Middle frontal gyrus (tissue), 1 donor: ENCODE results near the gene STX8.
"Not testable (repeated sequence)": the region's sequence is repeated elsewhere in the genome, so short reads cannot be mapped to it uniquely, and the experiment has no call there.

Experiments
- DNase-seq: peaks from one replicate; pipeline ENCODE4 v3.0.0-alpha.2; 2015; ENCODE audit warnings: low spot score; ENCODE audit errors: extremely low spot score

STX8 gene, protein sequence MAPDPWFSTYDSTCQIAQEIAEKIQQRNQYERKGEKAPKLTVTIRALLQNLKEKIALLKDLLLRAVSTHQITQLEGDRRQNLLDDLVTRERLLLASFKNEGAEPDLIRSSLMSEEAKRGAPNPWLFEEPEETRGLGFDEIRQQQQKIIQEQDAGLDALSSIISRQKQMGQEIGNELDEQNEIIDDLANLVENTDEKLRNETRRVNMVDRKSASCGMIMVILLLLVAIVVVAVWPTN

DNA sequence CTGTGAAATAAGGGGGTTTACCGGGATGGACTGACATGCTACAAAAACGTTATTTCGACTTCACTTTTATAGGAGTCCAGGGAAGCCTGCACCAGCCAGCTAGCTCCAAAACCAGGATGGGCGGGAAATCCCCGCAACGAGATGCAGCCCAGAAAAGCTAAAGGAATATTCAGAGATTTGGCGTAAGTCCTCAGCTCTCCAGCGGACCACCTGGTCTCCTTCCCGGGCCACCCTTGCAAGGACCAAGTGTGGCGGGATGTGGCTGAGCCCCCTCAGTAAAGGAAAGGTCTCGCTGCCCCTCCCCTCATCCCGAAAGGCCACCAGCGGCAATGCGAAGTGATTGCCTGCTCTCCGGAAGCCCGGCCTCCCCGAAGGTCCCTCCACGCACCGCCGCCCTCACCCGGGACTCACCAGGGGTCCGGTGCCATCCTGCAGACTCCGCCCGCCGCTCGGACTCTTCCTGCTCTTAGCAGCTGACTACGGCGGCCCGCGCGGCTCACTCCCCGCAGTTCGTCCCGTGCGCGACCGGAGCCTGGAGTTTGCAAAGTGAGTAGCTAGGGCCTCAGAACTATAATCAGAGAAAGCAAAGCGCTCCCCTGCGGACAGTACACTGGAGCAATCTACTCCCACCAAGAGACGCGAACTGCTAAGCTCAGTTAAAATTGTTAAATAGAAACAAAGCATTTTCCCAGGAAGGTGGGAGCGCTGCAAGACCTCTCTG is at the start of gene STX8:
Gene STX8, minus strand, starts transcription at position 440 of the 721 bp plus-strand sequence. Its CDS starts 12 bp downstream, at position 428.
- peak; percentile 66 for DNase-seq

DNA sequence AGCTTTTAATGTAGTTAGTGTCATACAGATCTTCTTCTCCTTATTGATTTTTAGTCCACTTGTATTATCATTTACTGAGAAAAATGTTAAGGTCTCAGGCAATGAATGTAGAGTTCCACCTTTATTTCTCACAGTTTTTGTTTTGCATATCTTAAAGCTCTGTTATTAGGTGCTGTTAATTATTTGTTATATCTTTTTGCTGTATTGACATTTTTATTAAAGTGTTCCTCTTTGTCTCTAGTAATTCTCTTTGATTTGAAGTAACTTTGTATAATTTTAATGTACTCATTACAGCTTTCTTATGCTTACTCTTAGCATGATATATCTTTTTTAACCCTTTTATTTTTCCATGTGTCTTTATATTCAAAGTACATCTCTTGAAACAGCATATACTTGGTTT is 47.3 kb upstream of the STX8 start:
- DNase-seq = no peak

DNA sequence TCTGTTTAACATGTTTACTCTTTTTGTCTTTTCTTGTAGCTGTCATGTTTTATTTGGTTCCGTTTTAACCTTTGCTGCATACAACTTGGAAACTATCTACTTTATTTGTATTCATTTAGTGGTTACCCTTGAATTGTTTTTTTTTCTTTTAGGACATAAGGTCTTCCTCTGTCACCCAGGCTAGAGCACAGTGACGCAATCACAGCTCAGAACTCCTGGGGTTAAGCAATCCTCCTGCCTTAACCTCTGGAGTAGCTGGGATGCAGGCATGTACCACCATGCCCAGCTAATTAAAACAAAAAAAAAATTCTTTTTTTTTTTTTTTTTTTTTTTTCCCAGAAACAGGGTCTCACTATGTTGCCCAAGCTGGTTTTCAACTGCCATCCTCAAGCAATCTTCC is 39.9 kb upstream of the STX8 start:
- no peak for DNase-seq

DNA sequence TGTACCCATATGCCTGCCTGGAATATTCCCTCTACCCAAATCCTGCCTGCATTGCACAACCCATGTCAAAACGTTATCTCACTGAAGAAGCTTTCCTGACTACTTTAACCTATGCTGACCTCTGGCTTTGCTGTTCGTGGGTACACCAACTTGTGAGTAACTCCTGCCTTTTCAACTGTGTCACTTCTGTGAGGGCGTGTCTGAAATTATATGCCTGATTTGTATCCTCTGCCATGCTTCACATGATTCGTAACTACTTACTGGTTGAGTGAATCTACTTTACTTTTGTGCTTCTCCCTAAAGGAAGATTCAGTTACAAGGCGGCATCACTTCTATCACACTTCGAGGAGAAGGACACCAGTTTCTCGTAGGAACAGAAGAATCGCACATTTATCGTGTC is 36.4 kb upstream of the STX8 start:
- no peak for DNase-seq

DNA sequence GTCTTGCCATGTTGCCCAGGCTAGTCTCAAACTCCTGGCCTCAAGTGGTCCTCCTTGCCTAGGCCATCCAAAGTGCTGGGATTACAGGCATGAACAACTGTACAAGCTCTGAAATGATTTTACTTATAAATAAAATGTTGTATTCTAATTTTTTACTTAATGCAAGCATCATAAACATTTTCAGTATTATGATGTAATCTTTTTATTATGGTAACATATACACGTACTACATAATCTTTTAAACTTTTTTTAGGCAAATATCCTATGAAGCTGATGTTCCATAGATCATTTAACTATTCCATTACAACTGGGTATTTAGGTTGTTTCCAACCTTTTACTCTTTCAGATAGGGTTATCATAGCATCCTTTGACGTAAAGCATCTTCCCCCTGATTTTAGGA is 35.9 kb upstream of the STX8 start:
- DNase-seq = no peak

DNA sequence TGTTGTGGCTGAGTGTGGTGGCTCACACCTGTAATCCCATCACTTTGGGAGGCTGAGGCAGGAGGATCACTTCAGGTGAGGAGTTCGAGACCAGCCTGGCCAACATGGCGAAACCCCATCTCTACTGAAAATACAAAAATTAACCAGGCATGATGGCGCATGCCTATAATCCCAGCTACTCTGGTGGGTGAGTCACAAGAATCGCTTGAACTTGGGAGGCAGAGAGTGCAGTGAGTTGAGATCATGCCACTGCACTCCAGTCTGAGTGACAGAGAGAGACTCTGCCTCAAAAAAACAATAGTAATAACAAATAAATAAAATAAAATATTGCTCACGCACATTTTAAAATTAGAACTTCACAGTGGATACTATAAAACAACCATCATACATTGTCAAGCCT is 31.4 kb upstream of the STX8 start:
- not testable (repeated sequence) for DNase-seq

DNA sequence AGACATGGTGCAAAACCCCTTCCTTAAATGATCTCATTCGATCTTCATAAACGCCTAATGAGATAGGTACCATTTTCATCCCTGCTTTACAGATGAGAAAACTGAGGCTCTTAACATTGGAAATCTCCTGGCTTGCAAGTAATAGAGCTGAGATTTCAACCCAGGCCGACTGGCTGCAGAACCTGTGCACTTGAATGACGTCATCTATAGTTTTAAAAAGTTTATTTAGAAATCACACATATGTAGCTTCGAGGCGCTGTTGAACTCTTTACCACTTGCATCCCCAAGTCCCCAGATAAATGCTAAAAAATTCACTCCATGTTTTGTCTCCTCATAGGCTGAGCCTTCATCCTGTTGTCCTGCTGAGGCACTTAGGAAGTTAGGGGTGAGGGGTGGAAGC is 30.8 kb upstream of the STX8 start:
- DNase-seq = no peak

DNA sequence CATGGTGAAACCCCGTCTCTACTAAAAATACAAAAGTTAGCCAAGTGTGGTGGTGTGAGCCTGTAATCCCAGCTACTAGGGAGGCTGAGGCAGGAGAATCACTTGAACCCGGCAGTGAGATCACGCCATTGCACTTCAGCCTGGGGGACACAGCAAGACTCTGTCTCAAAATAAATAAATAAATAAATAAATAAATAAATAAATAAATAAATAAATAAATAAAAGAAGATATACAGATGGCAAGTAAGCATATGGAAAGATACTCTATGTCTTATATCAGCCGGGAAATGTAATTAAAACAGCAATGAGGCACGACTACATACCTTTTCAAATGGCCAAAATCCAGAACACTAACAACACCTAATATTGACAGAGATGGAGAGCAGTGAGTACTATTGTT is 29.0 kb upstream of the STX8 start:
- DNase-seq = not testable (repeated sequence)

DNA sequence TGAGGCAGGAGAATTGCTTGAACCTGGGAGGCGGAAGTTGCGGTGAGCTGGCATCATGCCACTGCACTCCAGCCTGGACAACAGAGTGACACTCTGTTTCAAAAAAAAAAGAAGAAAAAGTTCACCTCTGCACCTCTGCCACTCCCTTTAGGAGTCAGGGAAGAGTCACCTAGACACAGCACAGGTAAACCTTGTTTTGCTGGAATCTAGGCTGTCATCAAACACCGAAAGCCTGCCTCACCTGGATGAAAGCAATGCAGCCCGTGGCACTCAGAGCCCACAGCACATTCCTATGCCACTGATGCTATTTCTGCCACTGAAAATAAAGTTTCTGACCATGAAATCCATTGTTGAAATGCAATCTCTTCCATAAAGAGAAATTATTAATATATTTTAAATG is 23.0 kb upstream of the STX8 start:
- no peak for DNase-seq

DNA sequence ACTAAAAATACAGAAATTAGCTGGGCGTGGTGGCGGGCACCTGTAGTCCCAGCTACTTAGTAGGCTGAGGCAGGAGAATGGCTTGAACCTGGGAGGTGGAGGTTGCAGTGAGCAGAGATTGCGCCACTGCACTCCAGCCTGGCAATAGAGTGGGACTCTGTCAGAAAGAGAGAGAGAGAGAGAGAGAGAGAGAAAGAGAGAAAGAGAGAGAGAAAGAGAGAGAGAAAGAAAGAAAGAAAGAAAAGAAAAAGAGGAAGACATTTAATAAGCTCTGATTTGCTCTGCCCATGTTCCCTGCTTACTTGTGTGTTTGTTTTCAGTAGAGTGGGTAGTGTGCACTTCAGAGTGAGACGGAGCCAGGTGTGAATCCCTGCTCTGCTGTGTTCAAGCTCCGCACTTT is 22.0 kb upstream of the STX8 start:
- not testable (repeated sequence) for DNase-seq

DNA sequence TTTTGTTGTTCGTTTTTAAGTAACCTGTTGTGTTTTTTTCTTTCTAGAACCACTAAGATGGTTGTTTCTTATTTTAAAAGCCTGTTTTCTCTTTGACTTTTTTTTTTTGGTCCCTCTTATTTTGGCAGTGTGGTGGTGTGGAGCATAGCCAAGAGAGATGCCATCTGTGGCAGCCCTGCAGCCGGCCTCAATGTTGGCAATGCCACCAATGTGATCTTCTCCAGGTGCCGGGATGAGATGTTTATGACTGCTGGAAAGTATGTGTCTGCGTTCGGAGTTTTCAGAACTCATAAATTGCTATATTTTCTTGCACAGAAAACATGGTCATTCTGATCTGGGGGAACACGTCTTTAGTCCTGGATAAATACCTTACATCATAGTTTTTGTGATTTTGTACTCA is 18.4 kb upstream of the STX8 start:
- no peak for DNase-seq

DNA sequence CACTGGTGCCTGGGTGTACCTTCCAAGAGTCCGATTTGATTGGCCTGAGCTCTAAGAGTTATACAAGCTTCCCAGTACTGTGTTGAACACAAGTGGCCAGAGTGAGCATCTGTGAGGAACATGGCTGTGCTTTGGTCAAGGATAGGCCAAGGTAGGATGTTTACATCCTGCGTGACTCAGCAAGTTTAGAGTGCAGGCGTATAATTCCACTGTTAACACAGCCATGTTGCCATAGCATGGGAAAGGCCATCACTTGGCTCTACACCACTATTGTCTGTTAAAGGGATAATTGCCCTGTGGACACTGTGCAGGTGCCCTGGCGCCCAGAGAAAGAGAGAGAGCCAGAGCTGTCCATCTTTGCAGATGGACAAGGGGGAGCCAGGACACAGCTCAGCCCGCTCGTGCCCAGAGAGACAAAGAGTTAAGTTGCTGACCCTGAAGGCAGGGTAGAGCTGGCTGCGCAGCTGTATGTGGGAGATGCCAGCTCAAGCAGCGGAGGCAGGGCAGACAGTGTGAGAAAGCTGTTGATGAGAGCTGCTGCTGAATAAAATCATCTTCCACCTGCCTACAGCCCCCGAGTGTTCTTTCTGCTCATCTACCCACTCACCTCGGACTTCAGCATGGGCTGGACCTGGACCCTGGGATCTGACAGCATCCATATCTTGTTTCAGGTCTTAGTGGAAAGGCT is 12.5 kb upstream of the STX8 start:
- DNase-seq = no peak

DNA sequence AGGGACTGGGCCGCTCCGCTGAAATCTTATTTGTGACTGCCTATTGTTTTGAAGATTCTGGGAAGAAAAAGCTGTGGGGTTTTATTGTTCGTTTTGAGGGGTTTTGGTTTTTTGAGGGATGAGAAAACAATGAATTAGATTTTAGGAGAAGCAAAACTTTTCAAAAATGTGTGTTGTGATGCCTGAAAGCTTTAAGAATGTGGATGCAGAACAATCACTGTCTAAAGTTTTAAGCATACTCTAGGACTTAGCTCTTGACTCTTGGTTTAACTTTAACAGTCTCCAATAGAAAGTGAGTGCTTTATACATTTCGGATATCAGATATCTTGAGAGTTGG is 1.7 kb upstream of the STX8 start:
- no peak for DNase-seq

DNA sequence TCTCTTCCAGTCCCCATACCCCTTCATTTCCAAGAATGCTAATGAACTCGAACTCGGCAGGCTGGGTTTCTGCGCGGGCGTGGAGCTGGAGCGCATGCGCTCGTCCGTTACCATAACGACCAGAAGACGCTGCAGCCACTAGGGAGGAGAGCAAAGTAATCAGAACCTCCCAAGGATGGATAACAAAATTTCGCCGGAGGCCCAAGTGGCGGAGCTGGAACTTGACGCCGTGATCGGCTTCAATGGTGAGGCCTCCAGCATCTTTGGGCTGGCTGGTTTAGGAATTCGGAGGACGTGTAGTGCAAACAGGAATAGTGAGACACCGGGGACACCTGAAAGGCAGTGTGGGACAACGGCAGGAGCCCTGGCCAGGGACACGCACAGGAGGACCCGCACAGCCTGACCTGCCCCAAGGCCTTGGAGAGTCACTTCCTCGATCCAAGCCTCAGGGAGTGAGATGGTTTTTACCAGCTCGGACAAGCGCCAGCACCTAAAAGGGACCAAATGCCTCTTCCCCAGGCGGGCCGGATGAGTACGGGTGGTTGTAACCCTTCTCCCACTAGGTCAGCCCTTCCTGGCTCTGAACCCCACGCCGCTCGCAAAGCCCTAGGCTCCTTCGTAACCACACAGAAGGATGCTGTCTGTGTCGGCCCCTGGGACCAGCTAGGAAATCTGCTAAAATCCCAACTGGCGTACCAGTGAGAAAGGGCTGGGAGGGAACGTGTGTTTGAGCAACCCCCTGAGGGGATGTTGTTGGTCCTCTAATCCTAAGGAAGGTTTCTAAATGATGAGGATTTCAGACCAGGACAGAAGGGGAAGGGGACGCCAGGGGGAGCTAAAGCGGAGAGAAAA is 1.1 kb upstream of the STX8 start, which contains the start of gene CFAP52:
Gene CFAP52, plus strand, starts transcription at position 122 of the 852 bp plus-strand sequence. Its CDS starts 54 bp downstream, at position 176.
- peak; percentile 71 for DNase-seq

DNA sequence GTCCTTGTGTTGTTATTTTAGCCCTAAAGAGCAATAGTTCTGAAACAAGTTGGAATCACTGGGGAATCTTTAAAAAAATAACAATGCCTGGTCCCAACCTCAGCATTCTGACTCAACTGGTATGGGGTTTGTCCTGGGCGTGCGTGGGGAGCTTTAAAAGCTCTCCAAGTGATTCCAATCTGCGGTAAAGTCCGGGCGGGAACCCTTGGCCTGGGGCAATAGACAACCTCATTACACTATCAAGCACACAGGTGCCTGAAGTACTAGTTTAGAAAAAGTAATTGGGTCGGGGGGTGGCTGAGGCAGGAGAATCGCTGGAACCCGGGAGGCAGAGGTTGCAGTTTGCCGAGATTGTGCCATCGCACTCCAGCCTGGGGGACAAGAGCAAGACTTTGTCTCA is 4.4 kb downstream of the STX8 start:
- no peak for DNase-seq

DNA sequence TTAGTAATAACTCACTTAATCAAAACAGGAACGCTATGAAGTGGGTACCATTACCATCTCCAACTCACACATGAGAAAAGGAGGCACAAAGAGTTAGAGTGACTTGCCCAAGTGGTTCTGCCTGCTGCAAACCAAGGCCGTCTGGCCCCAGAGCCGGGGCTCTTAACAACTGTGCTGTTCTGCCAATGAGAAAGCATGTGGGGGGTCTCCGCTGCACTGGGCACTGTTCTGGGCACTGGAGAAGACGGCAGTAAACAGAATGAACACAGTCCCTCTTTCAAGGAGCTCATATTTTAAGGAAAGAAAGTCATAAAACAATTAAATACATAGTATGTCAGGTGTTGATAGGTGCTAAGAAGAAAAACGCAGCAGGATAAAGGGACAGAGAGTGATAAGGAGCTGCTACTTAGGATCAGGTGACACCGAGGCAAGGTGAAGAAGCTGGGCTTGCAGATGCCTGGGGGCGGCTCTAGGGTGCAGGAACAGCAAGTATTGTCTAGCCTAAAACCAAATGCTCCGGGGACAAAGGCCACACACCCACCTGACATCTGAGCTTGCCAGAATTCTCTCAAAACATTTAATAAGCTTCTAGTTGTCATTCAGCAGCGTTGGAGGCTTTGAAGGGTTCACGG is 6.5 kb downstream of the STX8 start:
- DNase-seq = no peak

DNA sequence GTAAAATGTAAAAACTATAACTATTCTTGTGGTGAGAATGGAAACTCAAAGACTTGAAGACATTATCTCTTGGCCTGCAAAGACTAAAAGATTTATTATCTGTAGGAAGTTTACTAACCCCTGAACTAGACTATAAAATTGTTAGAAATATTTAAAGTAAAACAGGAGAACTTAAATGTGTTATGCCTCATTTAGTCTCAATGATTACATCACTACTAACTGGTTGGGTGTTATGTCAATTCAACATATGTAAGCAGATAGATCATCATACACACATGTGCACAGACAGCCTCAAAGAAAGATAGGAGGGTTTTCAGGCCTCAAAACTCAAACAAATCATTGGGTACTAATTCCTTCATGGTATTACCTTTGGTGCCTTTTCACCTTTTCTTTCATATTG is 7.6 kb downstream of the STX8 start:
- DNase-seq = no peak

DNA sequence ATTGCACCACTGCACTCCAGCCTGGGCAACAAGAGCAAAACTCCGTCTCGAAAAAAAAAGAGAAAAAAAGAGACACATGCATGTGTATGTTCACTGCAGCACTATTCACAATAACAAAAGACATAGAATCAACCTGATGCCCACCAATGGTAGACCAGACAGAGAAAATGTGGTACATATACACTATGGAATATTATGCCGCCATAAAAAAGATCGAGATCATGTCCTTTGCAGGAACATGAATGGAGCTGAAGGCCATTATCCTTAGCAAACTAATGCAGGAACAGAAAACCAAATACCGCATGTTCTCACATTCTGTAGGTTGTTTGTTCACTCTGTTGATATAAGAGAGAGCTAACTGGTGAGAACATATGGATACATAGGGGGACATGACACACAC is 8.9 kb downstream of the STX8 start:
- DNase-seq = not testable (repeated sequence)

DNA sequence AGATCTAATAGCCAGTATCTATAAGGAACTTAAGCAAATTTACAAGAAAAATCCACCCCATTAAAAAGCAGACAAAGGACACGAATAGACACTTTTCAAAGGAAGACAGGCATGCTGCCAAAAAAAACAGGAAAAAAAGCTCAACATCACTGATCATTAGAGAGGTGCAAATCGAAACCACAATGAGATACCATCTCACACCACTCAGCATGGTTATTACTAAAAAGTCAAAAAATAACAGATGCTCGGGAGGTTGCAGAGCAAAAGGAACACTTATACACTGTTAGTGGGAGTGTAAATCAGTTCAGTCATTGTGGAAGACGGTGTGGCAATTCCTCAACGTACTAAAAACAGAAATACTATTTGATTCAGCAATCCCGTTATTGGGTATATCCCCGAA is 9.6 kb downstream of the STX8 start:
- DNase-seq = no peak

DNA sequence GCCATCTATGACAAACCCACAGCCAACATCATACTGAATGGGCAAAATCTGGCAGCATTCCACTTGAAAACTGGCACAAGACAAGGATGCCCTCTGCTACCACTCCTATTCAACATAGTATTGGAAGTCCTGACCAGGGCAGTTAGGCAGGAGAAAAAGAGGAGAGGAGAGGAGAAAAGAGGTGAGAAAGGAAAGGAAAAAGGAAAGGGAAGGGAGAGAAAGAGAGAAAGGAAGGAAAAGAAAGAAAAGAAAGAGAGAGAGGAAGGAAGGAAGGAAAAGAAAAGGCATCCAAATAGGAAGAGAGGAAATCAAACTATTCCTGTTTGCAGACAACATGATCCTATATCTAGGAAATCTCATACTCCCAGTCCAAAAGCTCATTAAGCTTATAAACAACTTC is 11.5 kb downstream of the STX8 start:
- no peak for DNase-seq

DNA sequence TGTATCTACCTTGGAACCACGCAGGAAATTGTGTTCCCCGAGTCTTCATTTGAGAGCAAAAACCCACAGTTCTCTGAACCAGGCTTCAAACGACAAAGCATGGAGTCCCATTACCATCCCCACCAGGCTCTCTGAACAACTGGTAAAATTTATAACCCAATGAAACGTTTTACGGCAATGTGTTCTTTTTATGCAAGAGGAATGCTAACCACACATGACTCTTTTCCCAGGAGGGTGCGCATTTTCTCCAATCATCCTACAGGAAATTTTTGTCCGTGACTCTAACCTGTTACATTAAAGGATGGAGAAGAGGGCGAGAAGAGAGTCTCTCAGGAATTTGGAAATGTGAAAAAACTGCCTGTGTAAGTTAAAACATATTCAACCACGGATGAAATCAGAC is 17.8 kb downstream of the STX8 start:
- DNase-seq = no peak
